ENCODE data around the gene NPR1. TPM values are rescaled to one million over a fixed set of nuclear protein-coding genes. Genes with fewer than 3 reads are reported as not detected.

The NPR1 gene
- total RNA-seq, 2 experiments from 2014 or later = not detected

GRCh38 chr1:153630384-153630783 lies 48.1 kb upstream of the NPR1 start:
- CTCF ChIA-PET = no interaction called here
- peaks cover 15% of the 10 kb centered on the region for H3K36me3 Mint-ChIP-seq (ENCODE audit: low read depth)
- intact Hi-C loops (cut with DNase I, micrococcal nuclease) = loop anchor here in 1 of 2 experiments (5.0 kb wide), 1 partner anchor 83 kb away; the partner anchor contains the start of genes S100A3 and S100A4

GRCh38 chr1:153631047-153632022 lies 47.2 kb upstream of the NPR1 start:
- peaks cover 7% of the 10 kb centered on the region for H3K36me3 ChIP-seq (ENCODE audit: insufficient read depth, low read length)
- Mint-ChIP-seq H3K36me3 (ENCODE audit: low read depth) (peaks cover 24% of the 10 kb centered on the region), H3K27me3 (no peaks in the 10 kb centered on the region), H3K9me3 (no peaks in the 10 kb centered on the region), H3K4me1 (ENCODE audit: low read depth) (peaks cover 25% of the 10 kb centered on the region), H3K27ac (peak overlapping the region; percentile 5), H3K4me3 (no peak overlapping the region)
- H3K9me3 ChIP-seq (ENCODE audit: control insufficient read depth in 1 of 2, insufficient read depth in 1 of 2, low read length in 2 of 2) = no peaks in the 10 kb centered on the region
- DNase-seq (no peak), ATAC-seq (ENCODE audit: poor library complexity) (no peak)
- intact Hi-C loops (cut with DNase I, micrococcal nuclease) = loop anchor here in 1 of 2 experiments (5.0 kb wide), 1 partner anchor 84 kb away; the partner anchor contains the start of genes S100A3 and S100A4
- H3K4me3 ChIP-seq (ENCODE audit: low read length) = no peak overlapping the region
- H3K27ac ChIP-seq (ENCODE audit: low read depth in 1 of 2, low read length in 2 of 2) = no peak overlapping the region
- H3K27me3 ChIP-seq (ENCODE audit: control insufficient read depth in 1 of 2, insufficient read depth in 2 of 2, low read length in 2 of 2) = no peaks in the 10 kb centered on the region
- ChIA-PET CTCF (no interaction called here), POLR2A (no interaction called here)
- peaks cover 28% of the 10 kb centered on the region for H3K4me1 ChIP-seq (ENCODE audit: insufficient read depth, low read length)
- no peak for TF ChIP-seq CTCF (IDR thresholded peaks at IDR 0.05)

More at GRCh38 chr1:153630384-153630783, 48.1 kb upstream of the NPR1 start:
- Histone ChIP-seq H3K27me3 (ENCODE audit: control insufficient read depth in 1 of 2, insufficient read depth in 2 of 2, low read length in 2 of 2) (no peaks in the 10 kb centered on the region), H3K27ac (ENCODE audit: low read depth in 1 of 2, low read length in 2 of 2) (no peak overlapping the region), H3K36me3 (ENCODE audit: insufficient read depth, low read length) (no peaks in the 10 kb centered on the region), H3K9me3 (ENCODE audit: control insufficient read depth in 1 of 2, insufficient read depth in 1 of 2, low read length in 2 of 2) (no peaks in the 10 kb centered on the region), H3K4me1 (ENCODE audit: insufficient read depth, low read length) (peaks cover 19% of the 10 kb centered on the region), H3K4me3 (ENCODE audit: low read length) (no peak overlapping the region)
- Mint-ChIP-seq H3K9me3 (no peaks in the 10 kb centered on the region), H3K27ac (no peak overlapping the region), H3K4me3 (no peak overlapping the region), H3K4me1 (ENCODE audit: low read depth) (peaks cover 16% of the 10 kb centered on the region), H3K27me3 (no peaks in the 10 kb centered on the region)
- POLR2A ChIA-PET = no interaction called here
- DNase-seq (no peak), ATAC-seq (ENCODE audit: poor library complexity) (no peak)
- no peak for TF ChIP-seq CTCF (IDR thresholded peaks at IDR 0.05)

- ChIA-PET CTCF (interaction anchor here (1.8 kb wide), 1 partner anchor 100 kb away, joined by 4 read pairs; no protein-coding TSS in a partner anchor), POLR2A (interaction anchor here (0.5 to 3.7 kb wide), 34 partner anchors 9 to 1322 kb away, joined by 3 to 89 read pairs (median 6); partner anchors contain the start of genes DENND4B, GATAD2B, ILF2 and INTS3)
- Mint-ChIP-seq H3K27me3 (no peaks in the 10 kb centered on the region), H3K36me3 (ENCODE audit: low read depth) (peaks cover 43% of the 10 kb centered on the region), H3K9me3 (no peaks in the 10 kb centered on the region), H3K4me1 (ENCODE audit: low read depth) (peaks cover 43% of the 10 kb centered on the region), H3K27ac (peak overlapping the region; percentile 100), H3K4me3 (peak overlapping the region; percentile 100)
- intact Hi-C loops (cut with DNase I, micrococcal nuclease) = loop anchor here in 1 of 2 experiments (5.0 kb wide), 1 partner anchor 86 kb away; the partner anchor contains the start of genes S100A3 and S100A4
- Histone ChIP-seq H3K27ac (ENCODE audit: low read depth in 1 of 2, low read length in 2 of 2) (peak overlapping the region in 1 of 2 donors; percentile 98), H3K27me3 (ENCODE audit: control insufficient read depth in 1 of 2, insufficient read depth in 2 of 2, low read length in 2 of 2) (no peaks in the 10 kb centered on the region), H3K36me3 (ENCODE audit: insufficient read depth, low read length) (peaks cover 26% of the 10 kb centered on the region), H3K4me1 (ENCODE audit: insufficient read depth, low read length) (peaks cover 33% of the 10 kb centered on the region), H3K9me3 (ENCODE audit: control insufficient read depth in 1 of 2, insufficient read depth in 1 of 2, low read length in 2 of 2) (no peaks in the 10 kb centered on the region), H3K4me3 (ENCODE audit: low read length) (peak overlapping the region; percentile 83)
- ATAC-seq (ENCODE audit: poor library complexity) (no peak), DNase-seq (peak in 1 of 14 experiments; percentile 25)
- no peak for TF ChIP-seq CTCF (IDR thresholded peaks at IDR 0.05)
Observed at GRCh38 chr1:153633161-153633753, 45.2 kb upstream of the NPR1 start.

Measured in CD4-positive, alpha-beta T cell (primary cell).